GM19372 (cell line): ENCODE results near the gene OR8H2.
"Not testable (repeated sequence)": the region's sequence is repeated elsewhere in the genome, so short reads cannot be mapped to it uniquely, and the experiment has no call there.

Experiments used
- ATAC-seq: cut with Tn5 transposase; IDR thresholded peaks from one replicate; pipeline ENCODE4 v1.9.1; 2021; ENCODE audit warnings: mild to moderate bottlenecking, low read depth, moderate library complexity; ENCODE audit not compliant: unreplicated experiment

OR8H2 gene, protein sequence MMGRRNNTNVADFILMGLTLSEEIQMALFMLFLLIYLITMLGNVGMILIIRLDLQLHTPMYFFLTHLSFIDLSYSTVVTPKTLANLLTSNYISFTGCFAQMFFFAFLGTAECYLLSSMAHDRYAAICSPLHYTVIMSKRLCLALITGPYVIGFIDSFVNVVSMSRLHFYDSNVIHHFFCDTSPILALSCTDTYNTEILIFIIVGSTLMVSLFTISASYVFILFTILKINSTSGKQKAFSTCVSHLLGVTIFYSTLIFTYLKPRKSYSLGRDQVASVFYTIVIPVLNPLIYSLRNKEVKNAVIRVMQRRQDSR

DNA sequence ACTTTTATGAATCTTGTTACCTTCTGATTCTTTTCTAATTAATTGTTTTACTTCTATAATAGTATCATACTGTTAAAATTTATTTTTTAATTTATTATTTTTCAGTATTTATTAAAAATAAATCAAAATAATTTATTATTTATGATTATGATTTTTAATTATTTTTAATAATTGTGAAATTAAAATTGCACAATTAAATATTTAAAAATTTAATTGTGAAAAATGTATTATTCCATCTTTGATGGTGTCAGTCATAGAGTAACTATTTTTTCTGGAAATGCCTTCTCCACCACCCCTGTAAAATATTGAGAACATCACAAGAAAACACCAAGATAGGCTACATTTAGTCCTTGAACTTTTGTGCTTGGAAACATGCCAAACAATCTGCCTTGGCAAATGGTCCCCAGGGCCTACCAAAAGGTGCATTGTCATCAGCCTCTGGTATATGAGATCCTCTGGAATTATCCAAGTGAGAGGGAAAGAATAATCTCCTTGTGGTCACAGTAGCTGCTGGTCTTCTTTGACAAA is at the start of gene OR8H2:
Gene OR8H2 (plus strand): TSS at position 478 of the 528 bp plus-strand sequence. CDS start 1,356 bp downstream, outside the sequence.
- ATAC-seq: no peak

DNA sequence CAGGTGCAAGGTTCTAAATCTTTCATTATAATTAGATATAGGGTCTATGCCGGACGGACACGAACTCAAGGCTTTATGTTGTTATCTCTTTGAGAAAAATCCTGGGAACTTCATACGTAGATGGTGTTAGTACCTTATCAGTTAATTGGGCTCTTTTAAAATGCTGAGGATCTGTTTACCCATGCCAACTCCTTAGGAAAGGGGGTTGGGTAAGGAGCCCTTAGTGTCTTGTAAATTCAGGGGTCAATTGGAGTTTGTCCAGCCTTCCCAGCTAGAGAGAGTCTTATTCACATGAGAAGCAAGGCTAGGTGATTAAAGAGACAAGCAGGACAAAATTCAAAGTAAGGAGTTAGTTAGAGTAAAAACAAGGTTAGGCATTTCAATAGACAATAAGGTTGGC is 47.1 kb upstream of the OR8H2 start:
- ATAC-seq: not testable (repeated sequence)

DNA sequence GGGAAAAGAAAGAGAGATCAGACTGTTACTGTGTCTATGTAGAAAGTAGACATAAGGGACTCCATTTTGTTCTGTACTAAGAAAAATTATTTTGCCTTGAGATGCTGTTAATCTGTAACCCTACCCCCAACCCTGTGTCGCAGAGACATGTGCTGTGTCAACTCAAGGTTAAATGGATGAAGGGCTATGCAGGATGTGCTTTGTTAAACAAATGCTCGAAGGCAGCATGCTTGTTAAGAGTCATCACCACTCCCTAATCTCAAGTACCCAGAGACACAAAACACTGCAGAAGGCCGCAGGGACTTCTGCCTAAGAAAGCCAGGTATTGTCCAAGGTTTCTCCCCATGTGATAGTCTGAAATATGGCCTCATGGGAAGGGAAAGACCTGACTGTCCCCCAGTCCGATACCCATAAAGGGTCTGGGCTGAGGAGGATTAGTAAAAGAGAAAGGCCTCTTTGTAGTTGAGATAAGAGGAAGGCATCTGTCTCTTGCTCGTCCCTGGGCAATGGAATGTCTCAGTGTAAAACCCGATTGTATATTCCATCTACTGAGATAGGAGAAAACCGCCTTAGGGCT is 45.7 kb upstream of the OR8H2 start:
- not testable (repeated sequence) for ATAC-seq

DNA sequence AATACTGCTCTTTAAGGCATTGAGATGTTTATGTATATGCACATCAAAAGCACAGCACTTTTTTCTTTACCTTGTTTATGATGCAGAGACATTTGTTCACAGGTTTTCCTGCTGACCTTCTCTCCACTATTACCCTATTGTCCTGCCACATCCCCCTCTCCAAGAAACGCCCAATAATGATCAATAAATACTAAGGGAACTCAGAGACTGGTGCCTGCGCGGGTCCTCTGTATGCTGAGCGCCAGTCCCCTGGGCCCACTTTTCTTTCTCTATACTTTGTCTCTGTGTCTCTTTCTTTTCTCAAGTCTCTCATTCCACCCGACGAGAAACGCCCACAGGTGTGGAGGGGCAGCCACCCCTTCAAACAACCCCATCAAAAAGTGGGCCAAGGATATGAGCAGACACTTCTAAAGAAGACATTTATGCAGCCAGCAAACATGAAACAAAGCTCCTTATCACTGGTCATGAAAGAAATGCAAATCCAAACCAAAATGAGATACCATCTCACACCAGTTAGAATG is 45.2 kb upstream of the OR8H2 start:
- ATAC-seq: not testable (repeated sequence)

- no peak for ATAC-seq
Observed at GRCh38 chr11:56066980-56067379, 36.5 kb upstream of the OR8H2 start.

DNA sequence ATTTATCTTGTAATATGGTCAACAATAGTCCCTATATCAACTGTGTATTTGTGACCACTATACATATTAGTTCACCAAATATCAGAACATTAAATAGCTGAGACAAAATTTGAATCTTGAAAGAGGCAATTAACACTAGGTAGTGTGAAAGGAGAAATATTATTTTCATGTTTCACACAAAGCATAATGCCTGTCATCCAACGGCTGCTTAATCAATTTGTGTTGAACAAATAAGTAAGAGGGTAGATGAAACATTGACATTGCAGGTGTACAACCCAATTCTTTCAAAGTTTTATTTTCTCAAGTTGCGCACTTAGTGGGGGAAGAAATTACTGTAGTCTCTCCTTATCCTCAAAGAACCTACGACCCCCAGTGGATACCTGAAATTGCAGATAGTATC is 13.8 kb upstream of the OR8H2 start:
- ATAC-seq: no peak

GRCh38 chr11:56093008-56093407 is 10.5 kb upstream of the OR8H2 start, which contains the start of gene OR8I2:
Gene OR8I2 (plus strand): TSS chr11:56093308. CDS start chr11:56093308, 0 bp downstream.
- ATAC-seq: no peak

- ATAC-seq: no peak
Observed at GRCh38 chr11:56122073-56122472, 18.6 kb downstream of the OR8H2 start, which contains the start of gene OR8H3. Gene OR8H3 (plus strand): TSS chr11:56122373. CDS start chr11:56122373, 0 bp downstream.

GRCh38 chr11:56140151-56140661 is 36.7 kb downstream of the OR8H2 start, which contains the start of gene OR8J3:
Gene OR8J3 (minus strand): TSS chr11:56140201. CDS start chr11:56137718, 2,483 bp downstream.
- no peak for ATAC-seq

DNA sequence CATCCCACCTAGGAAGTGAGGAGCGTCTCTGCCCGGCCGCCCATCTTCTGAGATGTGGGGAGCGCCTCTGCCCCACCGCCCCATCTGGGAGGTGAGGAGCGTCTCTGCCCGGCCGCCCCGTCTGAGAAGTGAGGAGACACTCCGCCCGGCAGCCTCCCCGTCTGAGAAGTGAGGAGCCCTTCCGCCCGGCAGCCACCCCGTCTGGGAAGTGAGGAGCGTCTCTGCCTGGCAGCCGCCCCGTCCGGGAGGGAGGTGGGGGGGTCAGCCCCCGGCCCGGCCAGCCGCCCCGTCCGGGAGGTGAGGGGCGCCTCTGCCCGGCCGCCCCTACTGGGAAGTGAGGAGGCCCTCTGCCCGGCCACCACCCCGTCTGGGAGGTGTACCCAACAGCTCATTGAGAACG is 40.2 kb downstream of the OR8H2 start:
- not testable (repeated sequence) for ATAC-seq

GRCh38 chr11:56151376-56151775 is 47.9 kb downstream of the OR8H2 start:
- no peak for ATAC-seq

DNA sequence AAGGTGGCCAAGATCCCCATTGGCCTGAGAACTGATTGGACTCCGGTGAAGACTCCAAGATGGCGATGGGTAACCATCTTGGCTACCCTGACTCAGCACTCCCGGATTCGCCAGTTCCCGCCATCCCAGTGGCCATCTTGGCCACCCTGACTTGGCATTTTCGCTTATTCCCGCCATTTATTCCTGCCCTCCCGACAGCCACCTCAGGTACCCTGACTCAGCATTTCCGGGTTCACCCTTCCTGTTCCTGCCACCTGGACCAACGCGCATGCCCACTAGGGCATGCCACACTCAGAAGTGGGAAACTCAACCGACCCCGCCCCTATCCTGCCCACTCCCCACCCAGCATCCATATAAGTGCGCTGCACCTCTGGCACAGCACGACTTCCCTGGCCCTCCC is 48.8 kb downstream of the OR8H2 start:
- ATAC-seq: no peak
